Anterior cingulate cortex (tissue), 58 donors: Measurements from ENCODE around the gene CDCP1.
"Not testable (repeated sequence)": the region's sequence is repeated elsewhere in the genome, so short reads cannot be mapped to it uniquely, and the experiment has no call there.

Experiments
- DNase-seq, 58 donors: peaks; one replicate each; lab custom pipeline; 2025; lab: John Stamatoyannopoulos, UW

Gene CDCP1

GRCh38 chr3:45088543-45089358 is 57.4 kb downstream of the CDCP1 start:
- DNase-seq, result peak in 1 of 58 donors; percentile 46

- no peak for DNase-seq
Measured at GRCh38 chr3:45087155-45087554, 59.0 kb downstream of the CDCP1 start.

GRCh38 chr3:45084820-45085816 is 61.1 kb downstream of the CDCP1 start:
- no peak for DNase-seq

- no peak for DNase-seq
Measured at GRCh38 chr3:45084361-45084760, 61.8 kb downstream of the CDCP1 start.

GRCh38 chr3:45083023-45083422 is 63.2 kb downstream of the CDCP1 start:
- no peak for DNase-seq

GRCh38 chr3:45082142-45082538 is 64.0 kb downstream of the CDCP1 start:
- DNase-seq, result no peak

GRCh38 chr3:45081506-45082141 is 64.6 kb downstream of the CDCP1 start:
- DNase-seq, result no peak

- no peak for DNase-seq
Measured at GRCh38 chr3:45080824-45081223, 65.4 kb downstream of the CDCP1 start.

- DNase-seq, result no peak
Measured at GRCh38 chr3:45079715-45080114, 66.5 kb downstream of the CDCP1 start.

GRCh38 chr3:45078910-45079522 is 67.2 kb downstream of the CDCP1 start:
- DNase-seq, result no peak

GRCh38 chr3:45078256-45078655 is 67.9 kb downstream of the CDCP1 start:
- DNase-seq, result not testable (repeated sequence)

- no peak for DNase-seq
Measured at GRCh38 chr3:45075821-45076625, 70.2 kb downstream of the CDCP1 start.

- DNase-seq, result no peak
Measured at GRCh38 chr3:45071075-45071474, 75.1 kb downstream of the CDCP1 start.

GRCh38 chr3:45067941-45068340 is 78.2 kb downstream of the CDCP1 start:
- no peak for DNase-seq

- DNase-seq, result no peak
Measured at GRCh38 chr3:45067486-45067885, 78.7 kb downstream of the CDCP1 start.

- no peak for DNase-seq
Measured at GRCh38 chr3:45066109-45066801, 79.9 kb downstream of the CDCP1 start.

- no peak for DNase-seq
Measured at GRCh38 chr3:45065373-45065720, 80.8 kb downstream of the CDCP1 start.

- DNase-seq, result no peak
Measured at GRCh38 chr3:45064512-45065372, 81.4 kb downstream of the CDCP1 start.
